Sigmoid colon (tissue), 4 donors: Measurements from ENCODE around the gene C3orf22.

Experiments
- CTCF ChIP-seq, 4 experiments: fragments of 450-650 bp in 3 of 4; fragments of 200-600 bp in 1 of 4; IDR thresholded peaks; one replicate each; pipeline ENCODE4 v1.5.1; 2016 to 2019; ENCODE audit warnings: antibody characterized with exemption in 4 of 4, mild to moderate bottlenecking in 3 of 4, moderate library complexity in 2 of 4
- EP300 ChIP-seq, 4 donors: sonication (generic); formaldehyde crosslinking; IDR thresholded peaks; one replicate each; pipeline ENCODE4 v1.6.1; 2017; ENCODE audit warnings: antibody characterized with exemption in 4 of 4
- POLR2A ChIP-seq, 2 donors: fragments of 450-650 bp; IDR thresholded peaks; one replicate each; pipeline ENCODE4 v1.6.1; 2016; ENCODE audit warnings: antibody characterized with exemption in 2 of 2, mild to moderate bottlenecking in 2 of 2, moderate library complexity in 2 of 2
- POLR2AphosphoS5 ChIP-seq, 4 donors: sonication (generic); formaldehyde crosslinking; IDR thresholded peaks; one replicate each; pipeline ENCODE4 v1.6.1; 2017; ENCODE audit warnings: antibody characterized with exemption in 4 of 4

GRCh38 chr3:126536126-126536525, 22.6 kb downstream of the C3orf22 start:
- TF ChIP-seq CTCF (IDR thresholded peaks at IDR 0.05): no peak
- TF ChIP-seq POLR2AphosphoS5 (IDR thresholded peaks at IDR 0.05): no peak
- no peak for TF ChIP-seq POLR2A (IDR thresholded peaks at IDR 0.05)
- no peak for TF ChIP-seq EP300 (IDR thresholded peaks at IDR 0.05)
